B cell (primary cell): ENCODE data around the gene RCAN1. TPM values are rescaled to one million over a fixed set of nuclear protein-coding genes. Genes with fewer than 3 reads are reported as not detected.
A peak's percentile ranks its signal among the peaks of the same experiment; 100 is the strongest.

Experiments
- ATAC-seq: fragments of 200-7000 bp; cut with Tn5 transposase; one replicate; pipeline ENCODE4 v1.10.0; 2021; ENCODE audit warnings: low read depth, mild to moderate bottlenecking, moderate number of reproducible peaks, moderate library complexity
- CTCF ChIA-PET: fragments of 350-600 bp; sonication (Branson Sonifier 250); formaldehyde crosslinking; loops from one replicate; lab custom pipeline; 2021; ENCODE audit warnings: antibody characterized with exemption, inconsistent platforms; lab: Charles Lee
- POLR2A ChIA-PET: fragments of 350-600 bp; sonication (Branson Sonifier 250); formaldehyde crosslinking; loops from one replicate; lab custom pipeline; 2021; ENCODE audit warnings: antibody characterized with exemption; lab: Charles Lee
- DNase-seq: peaks from one replicate; pipeline ENCODE4 v3.0.0; 2013
- H2AFZ ChIP-seq: 2 replicates; pipeline ENCODE4 v1.6.1; 2012; ENCODE audit warnings: mild to moderate bottlenecking, low read depth, low read length; ENCODE audit not compliant: insufficient read depth, poor library complexity, severe bottlenecking
- H3K27ac ChIP-seq, 2 donors: 1 replicate in 1 of 2; 2 replicates in 1 of 2; pipeline ENCODE4 v1.5.1; 2012 to 2013; ENCODE audit warnings: low read length in 2 of 2, mild to moderate bottlenecking in 2 of 2, moderate library complexity in 1 of 2
- H3K27me3 ChIP-seq, 4 experiments: fragments of 200-600 bp in 1 of 4; sonication (generic) in 1 of 4; replicated peaks in 1 of 4; 1 replicate in 2 of 4; 2 replicates in 2 of 4; pipeline versions ENCODE4 v1.6.1 to v1.7.0; 2013 to 2016; ENCODE audit warnings: low read length in 3 of 4, mild to moderate bottlenecking in 2 of 4, mixed read lengths in 1 of 4, moderate library complexity in 1 of 4; ENCODE audit not compliant: insufficient read depth in 4 of 4, control insufficient read depth in 3 of 4; ENCODE audit errors: control extremely low read depth in 1 of 4
- H3K36me3 ChIP-seq, 2 experiments: replicated peaks in 1 of 2; 1 replicate in 1 of 2; 2 replicates in 1 of 2; pipeline versions ENCODE4 v1.6.1 to v1.7.1; 2013; ENCODE audit warnings: low read length in 1 of 2; ENCODE audit not compliant: insufficient read depth in 2 of 2, control insufficient read depth in 1 of 2; ENCODE audit errors: control extremely low read depth in 1 of 2, extremely low read depth in 1 of 2
- H3K4me1 ChIP-seq, 2 donors: fragments of 200-600 bp in 1 of 2; sonication (generic) in 1 of 2; 1 replicate in 1 of 2; 2 replicates in 1 of 2; pipeline versions ENCODE4 v1.5.1 to v1.6.1; 2013 to 2017; ENCODE audit warnings: low read length in 2 of 2; ENCODE audit not compliant: control insufficient read depth in 2 of 2, insufficient read depth in 2 of 2
- H3K4me2 ChIP-seq: replicated peaks from 2 replicates; pipeline ENCODE3; 2012; ENCODE audit warnings: mild to moderate bottlenecking, low read depth, low read length; ENCODE audit not compliant: poor library complexity, severe bottlenecking
- H3K4me3 ChIP-seq, 5 experiments: fragments of 200-600 bp in 1 of 5; sonication (generic) in 1 of 5; 1 replicate in 3 of 5; 2 replicates in 2 of 5; pipeline versions ENCODE4 v1.5.1 to v1.7.0; 2011 to 2016; ENCODE audit warnings: low read length in 4 of 5, mild to moderate bottlenecking in 4 of 5, low read depth in 2 of 5, control low read depth in 1 of 5, moderate library complexity in 1 of 5; ENCODE audit not compliant: insufficient read depth in 1 of 5; ENCODE audit errors: control extremely low read depth in 1 of 5, extremely low read depth in 1 of 5
- H3K79me2 ChIP-seq: fragments of 200-600 bp; sonication (generic); one replicate; pipeline ENCODE4 v1.6.0; 2016; ENCODE audit warnings: low read length; ENCODE audit not compliant: control insufficient read depth, insufficient read depth
- H3K9ac ChIP-seq: fragments of 200-600 bp; sonication (generic); 2 replicates; pipeline ENCODE4 v1.6.1; 2017; ENCODE audit warnings: mild to moderate bottlenecking, low read length, moderate library complexity
- H3K9me3 ChIP-seq, 3 donors: one replicate each; pipeline versions ENCODE4 v1.6.1 to v1.7.1; 2013; ENCODE audit warnings: low read length in 2 of 3; ENCODE audit not compliant: control insufficient read depth in 2 of 3, insufficient read depth in 1 of 3; ENCODE audit errors: control extremely low read depth in 1 of 3
- H4K20me1 ChIP-seq: 2 replicates; pipeline ENCODE4 v1.6.0; 2012; ENCODE audit warnings: mild to moderate bottlenecking, low read length; ENCODE audit not compliant: insufficient read depth, control insufficient read depth, poor library complexity, severe bottlenecking
- H3K27ac Mint-ChIP-seq: one replicate; pipeline ENCODE4 v1.8.0; 2021; ENCODE audit warnings: mixed read lengths
- H3K27me3 Mint-ChIP-seq: one replicate; pipeline ENCODE4 v1.8.0; 2021; ENCODE audit warnings: mixed read lengths
- H3K4me1 Mint-ChIP-seq: one replicate; pipeline ENCODE4 v1.8.0; 2021; ENCODE audit warnings: mixed read lengths
- H3K4me3 Mint-ChIP-seq: one replicate; pipeline ENCODE4 v1.8.0; 2021; ENCODE audit warnings: mixed read lengths
- H3K9me3 Mint-ChIP-seq: one replicate; pipeline ENCODE4 v1.8.0; 2022; ENCODE audit warnings: mixed read lengths; ENCODE audit not compliant: insufficient read depth
- EZH2 ChIP-seq: IDR thresholded peaks from 2 replicates; pipeline ENCODE4 v1.6.1; 2012; ENCODE audit warnings: borderline replicate concordance, low read depth, mild to moderate bottlenecking, moderate library complexity, low read length; ENCODE audit not compliant: insufficient read depth, poor library complexity, severe bottlenecking
- WGBS: methylation state at CpG from one replicate; pipeline ENCODE4 v1.1.5; 2013; ENCODE audit warnings: missing lambda C conversion rate; ENCODE audit not compliant: insufficient coverage; 5-methylcytosine and 5-hydroxymethylcytosine counted together
- intact Hi-C: fragments of 100-400 bp; cut with micrococcal nuclease; formaldehyde crosslinking; loops from one replicate; pipeline ENCODE4 v1.10.0; 2022
- polyA plus RNA-seq: library from polyadenylated mRNA; depleted of rRNA; stranded (reverse); fragments of >200 nt; gene quantifications from 2 replicates; pipeline ENCODE4 v1.2.3, GENCODE V29; 2012
- total RNA-seq, 2 donors: library from RNA; stranded (reverse); fragments of 120-200 nt in 1 of 2; gene quantifications; 1 replicate in 1 of 2; 2 replicates in 1 of 2; pipeline versions ENCODE4 v1.2.3 to v1.2.4, GENCODE V29; 2013 to 2022
- TF ChIP-seq, protein P1 (sequence below): fragments of 200-600 bp; IDR thresholded peaks from one replicate; pipeline ENCODE4 v1.8.0; 2022; ENCODE audit warnings: antibody characterized with exemption, mild to moderate bottlenecking

Gene RCAN1
- total and polyA plus RNA-seq, 2 donors (not counting 1 experiment from before 2014, with no cell fraction given) = 0.97 to 4.4 TPM

- intact Hi-C loops = no loop called here
- no peaks in the 10 kb centered on the region for H3K27me3 Mint-ChIP-seq
- 38% methylated on average over 6 of the region's 10 CpGs for WGBS
- no peaks in the 10 kb centered on the region for H3K27me3 ChIP-seq
- ChIA-PET POLR2A (no interaction called here), CTCF (interaction anchor here (1.0 to 1.1 kb wide), 2 partner anchors 9 to 179 kb away, joined by 3 read pairs; no protein-coding TSS in a partner anchor)
- peaks cover 7% of the 10 kb centered on the region for H3K4me1 Mint-ChIP-seq
- ATAC-seq (no peak), DNase-seq (no peak)
- no peaks in the 10 kb centered on the region for H3K9me3 ChIP-seq
- peaks cover 0 to 7% of the 10 kb centered on the region in 2 donors for H3K4me1 ChIP-seq
- peak overlapping the region; percentile 40 for H3K4me2 ChIP-seq
- H3K27ac ChIP-seq = no peak overlapping the region
- H3K4me3 ChIP-seq = peak overlapping the region in 1 of 5 experiments; percentile 30
- no peaks in the 10 kb centered on the region for H3K36me3 ChIP-seq
- no peak overlapping the region for H3K27ac Mint-ChIP-seq
- no peaks in the 10 kb centered on the region for H4K20me1 ChIP-seq
- H3K9ac ChIP-seq = peak overlapping the region; percentile 44
- H3K9me3 Mint-ChIP-seq = no peaks in the 10 kb centered on the region
- H2AFZ ChIP-seq = peak overlapping the region; percentile 26
- TF ChIP-seq, protein P1, sequence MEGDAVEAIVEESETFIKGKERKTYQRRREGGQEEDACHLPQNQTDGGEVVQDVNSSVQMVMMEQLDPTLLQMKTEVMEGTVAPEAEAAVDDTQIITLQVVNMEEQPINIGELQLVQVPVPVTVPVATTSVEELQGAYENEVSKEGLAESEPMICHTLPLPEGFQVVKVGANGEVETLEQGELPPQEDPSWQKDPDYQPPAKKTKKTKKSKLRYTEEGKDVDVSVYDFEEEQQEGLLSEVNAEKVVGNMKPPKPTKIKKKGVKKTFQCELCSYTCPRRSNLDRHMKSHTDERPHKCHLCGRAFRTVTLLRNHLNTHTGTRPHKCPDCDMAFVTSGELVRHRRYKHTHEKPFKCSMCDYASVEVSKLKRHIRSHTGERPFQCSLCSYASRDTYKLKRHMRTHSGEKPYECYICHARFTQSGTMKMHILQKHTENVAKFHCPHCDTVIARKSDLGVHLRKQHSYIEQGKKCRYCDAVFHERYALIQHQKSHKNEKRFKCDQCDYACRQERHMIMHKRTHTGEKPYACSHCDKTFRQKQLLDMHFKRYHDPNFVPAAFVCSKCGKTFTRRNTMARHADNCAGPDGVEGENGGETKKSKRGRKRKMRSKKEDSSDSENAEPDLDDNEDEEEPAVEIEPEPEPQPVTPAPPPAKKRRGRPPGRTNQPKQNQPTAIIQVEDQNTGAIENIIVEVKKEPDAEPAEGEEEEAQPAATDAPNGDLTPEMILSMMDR = no peak
- TF ChIP-seq EZH2 = no peak
- peak overlapping the region; percentile 37 for H3K4me3 Mint-ChIP-seq
- no peaks in the 10 kb centered on the region for H3K79me2 ChIP-seq
These were observed 88.2 kb downstream of the RCAN1 start for GRCh38 chr21:34526618-34527290.

DNA sequence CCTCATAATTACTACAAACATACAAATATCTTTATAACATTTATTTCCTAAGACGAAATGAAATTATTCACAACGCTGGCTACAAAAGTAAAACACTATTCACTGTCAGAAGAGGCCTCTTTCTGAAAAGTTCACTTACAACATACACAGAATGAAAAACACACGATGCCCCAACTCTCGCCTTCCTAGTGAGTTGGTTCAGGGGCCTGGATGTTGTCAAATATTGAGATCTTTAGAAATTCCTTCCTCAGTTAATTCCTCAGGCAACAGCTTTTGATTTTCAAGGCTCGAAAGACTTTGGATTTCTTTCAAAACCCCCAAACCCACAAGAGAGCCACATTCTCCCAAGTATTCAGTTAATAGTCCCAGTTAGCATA lies 88.7 kb downstream of the RCAN1 start:
- no peak for TF ChIP-seq EZH2
- TF ChIP-seq, protein P1 = no peak
- peak overlapping the region in 1 of 5 experiments; percentile 30 for H3K4me3 ChIP-seq
- 50% methylated on average over 2 of the region's 5 CpGs for WGBS
- no peaks in the 10 kb centered on the region for H3K27me3 ChIP-seq
- H4K20me1 ChIP-seq = no peaks in the 10 kb centered on the region
- Mint-ChIP-seq H3K27me3 (no peaks in the 10 kb centered on the region), H3K27ac (no peak overlapping the region), H3K4me3 (peak overlapping the region; percentile 37), H3K4me1 (peaks cover 7% of the 10 kb centered on the region), H3K9me3 (no peaks in the 10 kb centered on the region)
- H3K27ac ChIP-seq = no peak overlapping the region
- POLR2A ChIA-PET = no interaction called here
- H2AFZ ChIP-seq = peak overlapping the region; percentile 26
- CTCF ChIA-PET = interaction anchor here (1.0 to 1.1 kb wide), 2 partner anchors 8 to 178 kb away, joined by 3 read pairs; no protein-coding TSS in a partner anchor
- DNase-seq (no peak), ATAC-seq (no peak)
- peak overlapping the region; percentile 44 for H3K9ac ChIP-seq
- H3K79me2 ChIP-seq = no peaks in the 10 kb centered on the region
- peaks cover 0 to 7% of the 10 kb centered on the region in 2 donors for H3K4me1 ChIP-seq
- no peaks in the 10 kb centered on the region for H3K9me3 ChIP-seq
- peak overlapping the region; percentile 40 for H3K4me2 ChIP-seq
- intact Hi-C loops = no loop called here
- no peaks in the 10 kb centered on the region for H3K36me3 ChIP-seq
